ENCODE measurements around the gene RBM14. TPM values are rescaled to one million over a fixed set of nuclear protein-coding genes. Genes with fewer than 3 reads are reported as not detected.

Gene RBM14
- total RNA-seq, 2 experiments from 2014 or later: 122 to 137 TPM

- Mint-ChIP-seq H3K27ac (no peak overlapping the region), H3K4me1 (peaks cover 20% of the 10 kb centered on the region), H3K9me3 (ENCODE audit: low read depth) (no peaks in the 10 kb centered on the region), H3K4me3 (no peak overlapping the region), H3K36me3 (ENCODE audit: low read depth) (peaks cover 37% of the 10 kb centered on the region), H3K27me3 (no peaks in the 10 kb centered on the region)
- ChIA-PET CTCF (interaction anchor here (0.7 to 1.5 kb wide), 2 partner anchors 24 to 44 kb away, joined by 3 to 4 read pairs; no protein-coding TSS in a partner anchor), POLR2A (interaction anchor here (0.6 kb wide), 2 partner anchors 11 to 269 kb away, joined by 3 to 10 read pairs; no protein-coding TSS in a partner anchor)
- DNase-seq: no peak
- intact Hi-C loops (cut with DNase I, micrococcal nuclease): no loop called here
- no peak for ATAC-seq
Measured at GRCh38 chr11:66614073-66614472, 2.4 kb upstream of the RBM14 start.

- Mint-ChIP-seq H3K4me3 (peak overlapping the region; percentile 89), H3K27ac (peak overlapping the region; percentile 97), H3K9me3 (ENCODE audit: low read depth) (no peaks in the 10 kb centered on the region), H3K27me3 (no peaks in the 10 kb centered on the region), H3K4me1 (peaks cover 37% of the 10 kb centered on the region), H3K36me3 (ENCODE audit: low read depth) (peaks cover 64% of the 10 kb centered on the region)
- intact Hi-C loops (cut with DNase I, micrococcal nuclease): loop anchor here (1.0 to 5.0 kb wide), 7 partner anchors 38 to 672 kb away; partner anchors contain the start of genes ANKRD13D (in 1 of the 2), BRMS1 (in 1 of the 2), DPP3 (in 1 of the 2) and NPAS4 (in 1 of the 2)
- POLR2A ChIA-PET: interaction anchor here (0.6 to 2.4 kb wide), 12 partner anchors 7 to 783 kb away, joined by 3 to 44 read pairs (median 4); partner anchors contain the start of genes BBS1, CCDC87, CCS and CD248
- no peak for ATAC-seq
- peak; percentile 29 for DNase-seq
- CTCF ChIA-PET: interaction anchor here (0.7 to 1.3 kb wide), 7 partner anchors 20 to 255 kb away, joined by 3 to 6 read pairs (median 3); partner anchors contain the start of genes RBM4, RBM4B and ZDHHC24
Measured at GRCh38 chr11:66617155-66617834, 865 bp downstream of the RBM14 start.

DNA sequence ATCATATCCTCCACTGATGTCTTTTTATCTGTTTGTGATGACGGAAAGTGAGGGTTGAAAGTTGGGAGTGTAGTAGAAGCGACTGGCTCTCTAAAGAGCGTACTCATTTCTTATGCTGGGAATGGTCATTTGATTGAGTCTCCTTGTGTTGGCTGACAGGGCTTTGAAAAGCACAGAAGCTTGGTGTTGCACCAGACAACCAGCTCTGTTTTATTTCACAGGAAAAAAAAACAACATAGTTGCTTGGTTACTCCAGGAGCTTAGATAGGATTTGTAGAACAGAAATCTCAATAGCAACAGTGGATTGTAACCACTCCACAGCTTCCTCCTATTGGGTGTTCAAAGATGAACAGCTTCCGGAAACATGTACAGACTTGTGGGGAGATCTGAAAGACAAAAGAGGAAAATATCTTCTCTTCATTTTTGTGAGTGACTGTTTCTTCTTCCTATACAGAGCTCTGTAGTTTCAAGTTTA, 2.7 kb downstream of the RBM14 start:
- Mint-ChIP-seq H3K4me3 (peak overlapping the region; percentile 89), H3K4me1 (peaks cover 55% of the 10 kb centered on the region), H3K36me3 (ENCODE audit: low read depth) (peaks cover 82% of the 10 kb centered on the region), H3K27me3 (no peaks in the 10 kb centered on the region), H3K27ac (peak overlapping the region; percentile 97), H3K9me3 (ENCODE audit: low read depth) (no peaks in the 10 kb centered on the region)
- POLR2A ChIA-PET: interaction anchor here (0.6 to 12.1 kb wide), 8 partner anchors 8 to 620 kb away, joined by 3 to 98 read pairs (median 6); partner anchors contain the start of genes CCDC87, CCS, CTSF and RBM4
- intact Hi-C loops (cut with DNase I, micrococcal nuclease): loop anchor here (1.0 to 5.0 kb wide), 4 partner anchors 19 to 352 kb away; partner anchors contain the start of genes DPP3 (in 1 of the 2), RAB1B (in 1 of the 2) and RBM4 (in 1 of the 2)
- ATAC-seq (peak; percentile 10), DNase-seq (no peak)
- CTCF ChIA-PET: interaction anchor here (0.6 to 2.3 kb wide), 10 partner anchors 9 to 230 kb away, joined by 3 to 14 read pairs (median 3); partner anchors contain the start of genes RBM4 and RBM4B

DNA sequence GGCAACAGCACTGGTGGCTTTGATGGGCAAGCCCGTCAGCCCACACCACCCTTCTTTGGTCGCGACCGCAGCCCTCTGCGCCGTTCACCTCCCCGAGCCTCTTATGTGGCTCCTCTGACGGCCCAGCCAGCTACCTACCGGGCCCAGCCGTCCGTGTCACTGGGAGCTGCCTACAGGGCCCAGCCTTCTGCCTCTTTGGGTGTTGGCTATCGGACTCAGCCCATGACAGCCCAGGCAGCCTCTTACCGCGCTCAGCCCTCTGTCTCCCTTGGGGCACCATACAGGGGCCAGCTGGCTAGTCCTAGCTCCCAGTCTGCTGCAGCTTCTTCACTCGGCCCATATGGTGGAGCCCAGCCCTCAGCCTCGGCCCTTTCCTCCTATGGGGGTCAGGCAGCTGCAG, 8.0 kb downstream of the RBM14 start:
- Mint-ChIP-seq H3K9me3 (ENCODE audit: low read depth) (no peaks in the 10 kb centered on the region), H3K27ac (no peak overlapping the region), H3K27me3 (no peaks in the 10 kb centered on the region), H3K4me1 (peaks cover 63% of the 10 kb centered on the region), H3K36me3 (ENCODE audit: low read depth) (peaks cover 93% of the 10 kb centered on the region), H3K4me3 (no peak overlapping the region)
- CTCF ChIA-PET: interaction anchor here (2.7 to 4.4 kb wide), 2 partner anchors 9 to 13 kb away, joined by 12 to 32 read pairs; partner anchors contain the start of gene RBM4
- no peak for DNase-seq
- POLR2A ChIA-PET: interaction anchor here (0.8 to 12.1 kb wide), 6 partner anchors 8 to 53 kb away, joined by 3 to 98 read pairs (median 3); partner anchors contain the start of genes RBM14, RBM4 and RBM4B
- no peak for ATAC-seq
- intact Hi-C loops (cut with DNase I, micrococcal nuclease): no loop called here

DNA sequence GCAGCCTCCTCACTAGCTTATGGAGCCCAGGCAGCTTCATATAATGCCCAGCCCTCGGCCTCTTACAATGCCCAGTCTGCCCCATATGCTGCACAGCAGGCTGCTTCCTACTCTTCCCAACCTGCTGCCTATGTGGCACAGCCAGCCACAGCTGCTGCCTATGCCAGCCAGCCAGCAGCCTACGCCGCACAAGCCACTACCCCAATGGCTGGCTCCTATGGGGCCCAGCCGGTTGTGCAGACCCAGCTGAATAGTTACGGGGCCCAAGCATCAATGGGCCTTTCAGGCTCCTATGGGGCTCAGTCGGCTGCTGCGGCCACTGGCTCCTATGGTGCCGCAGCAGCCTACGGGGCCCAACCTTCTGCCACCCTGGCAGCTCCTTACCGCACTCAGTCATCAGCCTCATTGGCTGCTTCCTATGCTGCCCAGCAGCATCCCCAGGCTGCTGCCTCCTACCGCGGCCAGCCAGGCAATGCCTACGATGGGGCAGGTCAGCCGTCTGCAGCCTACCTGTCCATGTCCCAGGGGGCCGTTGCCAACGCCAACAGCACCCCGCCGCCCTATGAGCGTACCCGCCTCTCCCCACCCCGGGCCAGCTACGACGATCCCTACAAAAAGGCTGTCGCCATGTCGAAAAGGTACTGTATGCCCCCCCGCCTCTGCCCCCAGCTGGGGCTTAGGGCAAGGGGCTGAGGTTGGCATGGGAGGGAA, 8.8 kb downstream of the RBM14 start:
- intact Hi-C loops (cut with DNase I, micrococcal nuclease): no loop called here
- Mint-ChIP-seq H3K4me1 (peaks cover 62% of the 10 kb centered on the region), H3K27ac (no peak overlapping the region), H3K27me3 (no peaks in the 10 kb centered on the region), H3K36me3 (ENCODE audit: low read depth) (peaks cover 94% of the 10 kb centered on the region), H3K4me3 (no peak overlapping the region), H3K9me3 (ENCODE audit: low read depth) (no peaks in the 10 kb centered on the region)
- ChIA-PET CTCF (interaction anchor here (0.7 to 2.7 kb wide), 2 partner anchors 8 to 63 kb away, joined by 4 to 12 read pairs; no protein-coding TSS in a partner anchor), POLR2A (interaction anchor here (0.8 to 12.1 kb wide), 6 partner anchors 9 to 52 kb away, joined by 3 to 98 read pairs (median 3); partner anchors contain the start of genes RBM14, RBM4 and RBM4B)
- DNase-seq (no peak), ATAC-seq (no peak)

DNA sequence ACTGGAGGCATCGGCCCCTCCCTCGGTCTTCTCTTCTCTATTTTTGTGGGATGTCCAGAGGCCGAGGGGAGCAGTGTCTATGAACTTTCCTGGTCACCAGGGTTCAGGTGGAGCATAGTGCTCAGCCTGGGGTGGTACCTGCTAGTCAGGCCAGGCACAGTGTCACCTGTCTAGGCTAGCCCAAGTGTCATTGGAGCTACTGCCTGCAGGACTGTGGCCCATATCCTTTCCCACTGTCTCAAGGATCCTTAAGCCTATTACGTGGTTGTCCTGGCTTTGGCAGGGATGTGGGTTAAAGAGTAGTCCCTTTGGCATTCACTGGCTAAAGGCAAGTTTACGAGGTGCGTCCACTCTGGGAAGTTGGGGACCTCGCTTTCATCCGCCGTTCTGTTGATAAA, 9.3 kb downstream of the RBM14 start:
- H3K4me3 Mint-ChIP-seq: no peak overlapping the region
- ChIA-PET CTCF (interaction anchor here (0.7 kb wide), 1 partner anchor 63 kb away, joined by 4 read pairs; no protein-coding TSS in a partner anchor), POLR2A (interaction anchor here (12.1 kb wide), 1 partner anchor 12 kb away, joined by 98 read pairs; the partner anchor contains the start of gene RBM4)
- intact Hi-C loops (cut with DNase I, micrococcal nuclease): no loop called here
- no peaks in the 10 kb centered on the region for H3K27me3 Mint-ChIP-seq
- no peaks in the 10 kb centered on the region for H3K9me3 Mint-ChIP-seq (ENCODE audit: low read depth)
- H3K27ac Mint-ChIP-seq: no peak overlapping the region
- ATAC-seq: no peak
- H3K36me3 Mint-ChIP-seq (ENCODE audit: low read depth): peaks cover 92% of the 10 kb centered on the region
- no peak for DNase-seq
- peaks cover 59% of the 10 kb centered on the region for H3K4me1 Mint-ChIP-seq

- Mint-ChIP-seq H3K4me1 (peaks cover 53% of the 10 kb centered on the region), H3K9me3 (ENCODE audit: low read depth) (no peaks in the 10 kb centered on the region), H3K4me3 (no peak overlapping the region), H3K36me3 (ENCODE audit: low read depth) (peaks cover 90% of the 10 kb centered on the region), H3K27me3 (no peaks in the 10 kb centered on the region), H3K27ac (no peak overlapping the region)
- ChIA-PET CTCF (no interaction called here), POLR2A (interaction anchor here (1.0 to 12.1 kb wide), 2 partner anchors 12 to 32 kb away, joined by 4 to 98 read pairs; partner anchors contain the start of gene RBM4)
- DNase-seq (no peak), ATAC-seq (no peak)
- intact Hi-C loops (cut with DNase I, micrococcal nuclease): no loop called here
Measured at GRCh38 chr11:66626382-66626781, 10.0 kb downstream of the RBM14 start.

- Mint-ChIP-seq H3K27ac (no peak overlapping the region), H3K4me1 (peaks cover 51% of the 10 kb centered on the region)
Measured at GRCh38 chr11:66626926-66627325, 10.5 kb downstream of the RBM14 start.

GRCh38 chr11:66628061-66628603, 11.7 kb downstream of the RBM14 start:
- Mint-ChIP-seq H3K4me3 (no peak overlapping the region), H3K4me1 (peaks cover 45% of the 10 kb centered on the region), H3K27me3 (no peaks in the 10 kb centered on the region), H3K9me3 (ENCODE audit: low read depth) (no peaks in the 10 kb centered on the region), H3K36me3 (ENCODE audit: low read depth) (peaks cover 85% of the 10 kb centered on the region), H3K27ac (peak overlapping the region; percentile 8)
- ChIA-PET CTCF (interaction anchor here (0.7 to 1.4 kb wide), 4 partner anchors 8 to 49 kb away, joined by 3 to 4 read pairs (median 4); partner anchors contain the start of gene RBM4B), POLR2A (interaction anchor here (1.0 to 12.1 kb wide), 4 partner anchors 9 to 49 kb away, joined by 3 to 98 read pairs (median 7); partner anchors contain the start of genes RBM14, RBM4 and RBM4B)
- ATAC-seq (no peak), DNase-seq (no peak)
- intact Hi-C loops (cut with DNase I, micrococcal nuclease): no loop called here

More at GRCh38 chr11:66626926-66627325, 10.5 kb downstream of the RBM14 start:
- DNase-seq (no peak), ATAC-seq (no peak)
- ChIA-PET POLR2A (interaction anchor here (0.7 to 12.1 kb wide), 6 partner anchors 8 to 50 kb away, joined by 4 to 98 read pairs (median 5); partner anchors contain the start of genes RBM14, RBM4 and RBM4B), CTCF (interaction anchor here (1.2 kb wide), 1 partner anchor 9 kb away, joined by 3 read pairs; no protein-coding TSS in a partner anchor)
- Mint-ChIP-seq H3K36me3 (ENCODE audit: low read depth) (peaks cover 89% of the 10 kb centered on the region), H3K9me3 (ENCODE audit: low read depth) (no peaks in the 10 kb centered on the region), H3K27me3 (no peaks in the 10 kb centered on the region), H3K4me3 (no peak overlapping the region)
- intact Hi-C loops (cut with DNase I, micrococcal nuclease): no loop called here

GRCh38 chr11:66629356-66629755, 12.9 kb downstream of the RBM14 start:
- H3K27me3 Mint-ChIP-seq: no peaks in the 10 kb centered on the region
- H3K4me1 Mint-ChIP-seq: peaks cover 37% of the 10 kb centered on the region
- intact Hi-C loops (cut with DNase I, micrococcal nuclease): no loop called here
- H3K36me3 Mint-ChIP-seq (ENCODE audit: low read depth): peaks cover 79% of the 10 kb centered on the region
- H3K9me3 Mint-ChIP-seq (ENCODE audit: low read depth): no peaks in the 10 kb centered on the region
- H3K4me3 Mint-ChIP-seq: no peak overlapping the region
- no peak overlapping the region for H3K27ac Mint-ChIP-seq
- CTCF ChIA-PET: interaction anchor here (1.2 to 1.4 kb wide), 2 partner anchors 8 to 48 kb away, joined by 3 to 4 read pairs; partner anchors contain the start of gene RBM4B
- ATAC-seq (no peak), DNase-seq (no peak)
- POLR2A ChIA-PET: interaction anchor here (0.6 to 12.1 kb wide), 5 partner anchors 9 to 60 kb away, joined by 3 to 98 read pairs (median 3); partner anchors contain the start of genes RBM4 and RBM4B
